HEK293 (cell line): ENCODE results near the gene GUCY1A2.
A peak's percentile ranks its signal among the peaks of the same experiment; 100 is the strongest.

Source experiments
- CTCF ChIA-PET: fragments of 350-600 bp; formaldehyde crosslinking; extraction: SDS; loops from one replicate; lab custom pipeline; 2021; ENCODE audit warnings: antibody characterized with exemption; lab: Yijun Ruan, JAX
- POLR2A ChIA-PET: fragments of 300-600 bp; formaldehyde crosslinking; extraction: SDS; loops from one replicate; lab custom pipeline; 2020; ENCODE audit warnings: antibody characterized with exemption, inconsistent platforms; lab: Yijun Ruan, JAX
- H3K27ac ChIP-seq: fragments of 200-500 bp; sonication (Bioruptor generic); 2 replicates; pipeline ENCODE4 v1.5.1; 2014; ENCODE audit warnings: low read depth, low read length, control low read depth, inconsistent platforms; ENCODE audit errors: extremely low read depth
- H3K36me3 ChIP-seq, 2 experiments: fragments of 200-500 bp in 1 of 2; sonication (Bioruptor generic) in 1 of 2; 1 replicate in 1 of 2; 2 replicates in 1 of 2; pipeline ENCODE4 v1.5.1; 2014 to 2017; ENCODE audit warnings: inconsistent platforms in 2 of 2, low read length in 2 of 2; ENCODE audit not compliant: control insufficient read depth in 2 of 2, insufficient read depth in 1 of 2
- H3K4me1 ChIP-seq: fragments of 200-500 bp; sonication (Bioruptor generic); 2 replicates; pipeline ENCODE4 v1.5.1; 2014; ENCODE audit warnings: mild to moderate bottlenecking, low read length, inconsistent platforms; ENCODE audit not compliant: control insufficient read depth, insufficient read depth
- H3K4me3 ChIP-seq: 2 replicates; pipeline ENCODE4 v1.5.1; 2011; ENCODE audit warnings: low read depth, mild to moderate bottlenecking, control low read depth, low read length, moderate library complexity
- H3K9me3 ChIP-seq: fragments of 200-500 bp; sonication (Bioruptor generic); 2 replicates; pipeline ENCODE4 v1.5.1; 2014; ENCODE audit warnings: low read depth, low read length, inconsistent platforms; ENCODE audit not compliant: control insufficient read depth, insufficient read depth
- GLI2 ChIP-seq: fragments of 450-650 bp; formaldehyde crosslinking; IDR thresholded peaks from 2 replicates; pipeline ENCODE4; 2017; ENCODE audit warnings: missing biosample characterization, missing genetic modification characterization, low read depth, borderline replicate concordance
- HIC1 ChIP-seq: fragments of 450-650 bp; formaldehyde crosslinking; IDR thresholded peaks from 2 replicates; pipeline ENCODE4 v1.5.1; 2016; ENCODE audit warnings: missing biosample characterization, missing genetic modification characterization
- HOXD13 ChIP-seq: sonication (generic); formaldehyde crosslinking; IDR thresholded peaks from 2 replicates; pipeline ENCODE4 v1.8.0; 2022; ENCODE audit warnings: missing genetic modification reagents, borderline replicate concordance
- KLF8 ChIP-seq: fragments of 450-650 bp; formaldehyde crosslinking; IDR thresholded peaks from 2 replicates; pipeline ENCODE4 v1.5.1; 2016; ENCODE audit warnings: missing biosample characterization, missing genetic modification characterization
- KLF9 ChIP-seq: fragments of 450-650 bp; formaldehyde crosslinking; IDR thresholded peaks from 2 replicates; pipeline ENCODE4 v1.5.1; 2016; ENCODE audit warnings: missing biosample characterization, missing genetic modification characterization, low read depth
- OSR2 ChIP-seq: fragments of 450-650 bp; formaldehyde crosslinking; IDR thresholded peaks from 2 replicates; pipeline ENCODE4 v1.5.1; 2016; ENCODE audit warnings: missing biosample characterization, missing genetic modification characterization
- REST ChIP-seq: fragments of 450-650 bp; formaldehyde crosslinking; IDR thresholded peaks from 2 replicates; pipeline ENCODE4 v1.5.1; 2016; ENCODE audit warnings: missing biosample characterization, missing genetic modification characterization
- SCRT1 ChIP-seq: fragments of 450-650 bp; formaldehyde crosslinking; IDR thresholded peaks from 2 replicates; pipeline ENCODE4 v1.5.1; 2016; ENCODE audit warnings: missing biosample characterization, missing genetic modification characterization, borderline replicate concordance
- SP3 ChIP-seq: fragments of 450-650 bp; formaldehyde crosslinking; IDR thresholded peaks from 2 replicates; pipeline ENCODE4 v1.5.1; 2016; ENCODE audit warnings: missing biosample characterization, missing genetic modification characterization
- SP7 ChIP-seq: fragments of 450-650 bp; formaldehyde crosslinking; IDR thresholded peaks from 2 replicates; pipeline ENCODE4 v1.5.1; 2016; ENCODE audit warnings: missing biosample characterization, missing genetic modification characterization
- ZBTB20 ChIP-seq: fragments of 450-650 bp; formaldehyde crosslinking; IDR thresholded peaks from 2 replicates; pipeline ENCODE4 v1.5.1; 2016; ENCODE audit warnings: missing biosample characterization, missing genetic modification characterization
- ZBTB21 ChIP-seq: fragments of 450-650 bp; formaldehyde crosslinking; IDR thresholded peaks from 2 replicates; pipeline ENCODE4 v1.5.1; 2017; ENCODE audit warnings: missing biosample characterization, missing genetic modification characterization
- ZBTB26 ChIP-seq: fragments of 450-650 bp; formaldehyde crosslinking; optimal IDR thresholded peaks from 2 replicates; pipeline ENCODE3; 2016; ENCODE audit warnings: missing biosample characterization, mild to moderate bottlenecking, missing genetic modification characterization
- ZBTB8A ChIP-seq: fragments of 450-650 bp; formaldehyde crosslinking; IDR thresholded peaks from 2 replicates; pipeline ENCODE4 v1.5.1; 2016; ENCODE audit warnings: missing biosample characterization, missing genetic modification characterization
- ZEB2 ChIP-seq: fragments of 450-650 bp; formaldehyde crosslinking; IDR thresholded peaks from 2 replicates; pipeline ENCODE4 v1.5.1; 2016; ENCODE audit warnings: missing biosample characterization, missing genetic modification characterization
- ZFP69B ChIP-seq: fragments of 450-650 bp; formaldehyde crosslinking; IDR thresholded peaks from 2 replicates; pipeline ENCODE4 v1.5.1; 2016; ENCODE audit warnings: missing biosample characterization, missing genetic modification characterization
- ZIC2 ChIP-seq: fragments of 450-650 bp; formaldehyde crosslinking; IDR thresholded peaks from 2 replicates; pipeline ENCODE4 v1.5.1; 2016; ENCODE audit warnings: missing biosample characterization, missing genetic modification characterization
- ZNF211 ChIP-seq: fragments of 450-650 bp; formaldehyde crosslinking; IDR thresholded peaks from 2 replicates; pipeline ENCODE4 v1.5.1; 2016; ENCODE audit warnings: low read depth, missing biosample characterization, missing genetic modification characterization
- ZNF23 ChIP-seq: fragments of 450-650 bp; formaldehyde crosslinking; IDR thresholded peaks from 2 replicates; pipeline ENCODE4 v1.5.1; 2016; ENCODE audit warnings: missing biosample characterization, missing genetic modification characterization, borderline replicate concordance
- ZNF26 ChIP-seq: fragments of 450-650 bp; formaldehyde crosslinking; IDR thresholded peaks from 2 replicates; pipeline ENCODE4 v1.5.1; 2016; ENCODE audit warnings: missing biosample characterization, missing genetic modification characterization
- ZNF274 ChIP-seq, 2 experiments: fragments of 200-500 bp in 1 of 2; fragments of 450-650 bp in 1 of 2; sonication (Bioruptor generic) in 1 of 2; formaldehyde crosslinking in 1 of 2; IDR thresholded peaks; 2 replicates each; pipeline versions ENCODE4 v1.5.1 to v1.6.1; 2014 to 2016; ENCODE audit warnings: borderline replicate concordance in 1 of 2, inconsistent platforms in 1 of 2, low read length in 1 of 2, missing biosample characterization in 1 of 2, missing genetic modification characterization in 1 of 2
- ZNF354C ChIP-seq: fragments of 450-650 bp; formaldehyde crosslinking; IDR thresholded peaks from 2 replicates; pipeline ENCODE4 v1.5.1; 2016; ENCODE audit warnings: missing biosample characterization, missing genetic modification characterization, low read depth, borderline replicate concordance
- ZNF521 ChIP-seq: fragments of 450-650 bp; formaldehyde crosslinking; IDR thresholded peaks from 2 replicates; pipeline ENCODE4 v1.5.1; 2017; ENCODE audit warnings: missing biosample characterization, mild to moderate bottlenecking, missing genetic modification characterization
- ZNF560 ChIP-seq: fragments of 450-650 bp; formaldehyde crosslinking; IDR thresholded peaks from 2 replicates; pipeline ENCODE4 v1.5.1; 2017; ENCODE audit warnings: missing biosample characterization, missing genetic modification characterization, borderline replicate concordance
- ZNF629 ChIP-seq: fragments of 450-650 bp; formaldehyde crosslinking; IDR thresholded peaks from 2 replicates; pipeline ENCODE4 v1.5.1; 2017; ENCODE audit warnings: missing biosample characterization, missing genetic modification characterization
- ZNF645 ChIP-seq: fragments of 450-650 bp; formaldehyde crosslinking; IDR thresholded peaks from 2 replicates; pipeline ENCODE4; 2016; ENCODE audit warnings: missing biosample characterization, missing genetic modification characterization
- ZNF660 ChIP-seq: fragments of 450-650 bp; IDR thresholded peaks from 2 replicates; pipeline ENCODE4 v1.5.1; 2018; ENCODE audit warnings: missing biosample characterization, mild to moderate bottlenecking, missing genetic modification characterization
- ZSCAN4 ChIP-seq: fragments of 450-650 bp; formaldehyde crosslinking; IDR thresholded peaks from 2 replicates; pipeline ENCODE4 v1.5.1; 2017; ENCODE audit warnings: missing biosample characterization, missing genetic modification characterization

The GUCY1A2 gene

GRCh38 chr11:106986261-106986660 is 32.0 kb downstream of the GUCY1A2 start:
- no peaks in the 10 kb centered on the region for H3K36me3 ChIP-seq
- ChIA-PET CTCF (no interaction called here), POLR2A (no interaction called here)
- peaks cover 2% of the 10 kb centered on the region; the same call in 1 of the 2 replicates for H3K4me1 ChIP-seq
- H3K9me3 ChIP-seq: no peaks in the 10 kb centered on the region
- no peak overlapping the region for H3K4me3 ChIP-seq
- H3K27ac ChIP-seq: no peak overlapping the region
- TF ChIP-seq KLF8 (tag by site-specific recombination): 0 out of 2 replicates have a peak, but pooled peaks have one; percentile 27
- TF ChIP-seq ZBTB26: no peak
- TF ChIP-seq ZIC2 (tag by site-specific recombination): no peak
- no peak for TF ChIP-seq KLF9 (tag by site-specific recombination)
- TF ChIP-seq ZBTB20 (tag by site-specific recombination): no peak
- no peak for TF ChIP-seq SP3 (tag by site-specific recombination)
- no peak for TF ChIP-seq ZBTB21 (tag by site-specific recombination)
- no peak for TF ChIP-seq REST (tag by site-specific recombination)
- TF ChIP-seq SCRT1 (tag by site-specific recombination): no peak
- TF ChIP-seq ZNF211 (tag by site-specific recombination): no peak
- no peak for TF ChIP-seq ZNF26 (tag by site-specific recombination)
- TF ChIP-seq HOXD13 (CRISPR knock-in tag): no peak
- TF ChIP-seq OSR2: no peak
- 0 out of 2 replicates have a peak, but pooled peaks have one; percentile 15 for TF ChIP-seq ZBTB8A (tag by site-specific recombination)
- no peak for TF ChIP-seq ZFP69B (tag by site-specific recombination)
- no peak for TF ChIP-seq ZNF645
- 0 out of 2 replicates have a peak, but pooled peaks have one; percentile 51 for TF ChIP-seq ZNF660 (tag by site-specific recombination)
- no peak for TF ChIP-seq ZNF521 (tag by site-specific recombination)
- peak; percentile 73 for TF ChIP-seq ZNF629 (tag by site-specific recombination)
- 0 out of 2 replicates have a peak, but pooled peaks have one; percentile 44 for TF ChIP-seq ZEB2 (tag by site-specific recombination)
- no peak for TF ChIP-seq ZNF354C
- TF ChIP-seq GLI2 (tag by site-specific recombination): no peak
- no peak for TF ChIP-seq ZNF23
- no peak for TF ChIP-seq ZNF274 (IDR thresholded peaks at IDR 0.05; ENCODE audit: low read length)
- TF ChIP-seq ZNF274 (tag by site-specific recombination; IDR thresholded peaks at IDR 0.05; ENCODE audit: borderline replicate concordance): no peak
- TF ChIP-seq ZNF560 (tag by site-specific recombination): no peak
- no peak; the same call in none of the 2 replicates for TF ChIP-seq SP7 (tag by site-specific recombination)
- TF ChIP-seq ZSCAN4: no peak
- TF ChIP-seq HIC1 (tag by site-specific recombination): peak; percentile 66; the same call in 1 of the 2 replicates
